A673 (cell line): ENCODE data around the gene NEGR1.

ENCODE experiments used
- CTCF ChIP-seq: fragments of 300-800, 200-600 bp; sonication (generic); conservative IDR thresholded peaks from 2 replicates; pipeline ENCODE4 v1.5.1; 2017; ENCODE audit warnings: low read depth, mild to moderate bottlenecking, antibody characterized with exemption, low read length, moderate library complexity, mixed read lengths
- EZH2 ChIP-seq: fragments of 200-600 bp; sonication (generic); IDR thresholded peaks from 2 replicates; pipeline ENCODE4 v1.6.1; 2017; ENCODE audit warnings: borderline replicate concordance, low read depth, mild to moderate bottlenecking, mixed read lengths, antibody characterized with exemption, low read length; ENCODE audit not compliant: poor library complexity, severe bottlenecking

- no peak for TF ChIP-seq CTCF
- TF ChIP-seq EZH2, result no peak
Measured at GRCh38 chr1:71831646-71832045, 450.7 kb downstream of the NEGR1 start.
